SIG-M5 (cell line): ENCODE data around the gene AGBL5.
"Not testable (repeated sequence)": the region's sequence is repeated elsewhere in the genome, so short reads cannot be mapped to it uniquely, and the experiment has no call there.

Source experiments
- DNase-seq: peaks from one replicate; lab custom pipeline; 2025; lab: John Stamatoyannopoulos, UW

The AGBL5 gene

GRCh38 chr2:27053776-27054175, 2.3 kb downstream of the AGBL5 start:
- DNase-seq = no peak

GRCh38 chr2:27054721-27055120, 3.3 kb downstream of the AGBL5 start:
- no peak for DNase-seq

GRCh38 chr2:27057184-27057583, 5.7 kb downstream of the AGBL5 start:
- DNase-seq = no peak

GRCh38 chr2:27058210-27058609, 6.7 kb downstream of the AGBL5 start:
- no peak for DNase-seq

GRCh38 chr2:27059141-27059820, 7.8 kb downstream of the AGBL5 start:
- no peak for DNase-seq

- DNase-seq = no peak
Measured at GRCh38 chr2:27060323-27060722, 8.9 kb downstream of the AGBL5 start.

GRCh38 chr2:27065128-27065527, 13.7 kb downstream of the AGBL5 start:
- DNase-seq = no peak

- no peak for DNase-seq
Measured at GRCh38 chr2:27067385-27067784, 15.9 kb downstream of the AGBL5 start.

- no peak for DNase-seq
Measured at GRCh38 chr2:27069436-27069835, 18.0 kb downstream of the AGBL5 start.

- no peak for DNase-seq
Measured at GRCh38 chr2:27069961-27070618, 18.6 kb downstream of the AGBL5 start.

GRCh38 chr2:27070653-27071276, 19.3 kb downstream of the AGBL5 start:
- DNase-seq = no peak

- DNase-seq = peak; percentile 32
Measured at GRCh38 chr2:27071277-27071989, 20.0 kb downstream of the AGBL5 start, which contains the start of gene OST4. Gene OST4 (minus strand): TSS chr2:27071654.

- DNase-seq = no peak
Measured at GRCh38 chr2:27071990-27072830, 20.7 kb downstream of the AGBL5 start.

GRCh38 chr2:27072920-27073319, 21.5 kb downstream of the AGBL5 start:
- no peak for DNase-seq

GRCh38 chr2:27073782-27074181, 22.3 kb downstream of the AGBL5 start:
- no peak for DNase-seq

- DNase-seq = no peak
Measured at GRCh38 chr2:27074738-27075565, 23.5 kb downstream of the AGBL5 start.

- DNase-seq = not testable (repeated sequence)
Measured at GRCh38 chr2:27075566-27075871, 24.1 kb downstream of the AGBL5 start.

- DNase-seq = no peak
Measured at GRCh38 chr2:27076323-27076722, 24.9 kb downstream of the AGBL5 start.

GRCh38 chr2:27077231-27077630, 25.8 kb downstream of the AGBL5 start:
- DNase-seq = no peak

GRCh38 chr2:27078267-27079194, 27.1 kb downstream of the AGBL5 start, which contains the start of gene EMILIN1:
Gene EMILIN1 (plus strand): TSS chr2:27078615. CDS start chr2:27079066, 451 bp downstream.
- no peak for DNase-seq
